ENCODE results near the gene FAM156B. TPM values are rescaled to one million over a fixed set of nuclear protein-coding genes. Genes with fewer than 3 reads are reported as not detected.
"Not testable (repeated sequence)": the region's sequence is repeated elsewhere in the genome, so short reads cannot be mapped to it uniquely, and the experiment has no call there.

Gene FAM156B
- total RNA-seq, 1 experiment from 2014 or later: 21.8 TPM

- POLR2A ChIA-PET (ENCODE audit: low non-redundant PET); H3K4me3 ChIP-seq (ENCODE audit: low read depth, low read length, poor library complexity, severe bottlenecking); H3K27me3 ChIP-seq (replicated peaks; ENCODE audit: insufficient read depth, low read depth, low read length, poor library complexity); H3K4me1 ChIP-seq (ENCODE audit: insufficient read depth, low read length, poor library complexity, severe bottlenecking); DNase-seq (ENCODE audit: low spot score); BruUV-seq (replicated peaks); intact Hi-C loops (cut with micrococcal nuclease; ENCODE audit: unreplicated experiment); H3K36me3 ChIP-seq (ENCODE audit: insufficient read depth, low read length, poor library complexity, severe bottlenecking); CTCF ChIA-PET; H3K9me3 ChIP-seq (ENCODE audit: low read depth, low read length, poor library complexity, severe bottlenecking); H3K27ac ChIP-seq (ENCODE audit: low read depth, low read length, poor library complexity, severe bottlenecking): not testable (repeated sequence)
Observed at GRCh38 chrX:52906072-52906471, 8.9 kb downstream of the FAM156B start.

DNA sequence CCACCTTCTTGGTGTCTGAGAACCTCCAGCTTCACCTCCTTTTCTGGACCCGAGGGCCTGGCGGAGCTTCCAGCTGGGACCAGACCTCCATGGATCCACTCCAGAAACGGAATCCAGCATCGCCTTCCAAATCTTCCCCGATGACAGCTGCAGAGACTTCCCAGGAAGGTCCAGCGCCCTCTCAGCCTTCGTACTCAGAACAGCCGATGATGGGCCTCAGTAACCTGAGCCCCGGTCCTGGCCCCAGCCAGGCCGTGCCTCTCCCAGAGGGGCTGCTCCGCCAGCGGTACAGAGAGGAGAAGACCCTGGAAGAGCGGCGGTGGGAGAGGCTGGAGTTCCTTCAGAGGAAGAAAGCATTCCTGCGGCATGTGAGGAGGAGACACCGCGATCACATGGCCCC is 10.0 kb downstream of the FAM156B start:
- POLR2A ChIA-PET (ENCODE audit: low non-redundant PET); H3K27ac ChIP-seq (ENCODE audit: low read depth, low read length, poor library complexity, severe bottlenecking); H3K9me3 ChIP-seq (ENCODE audit: low read depth, low read length, poor library complexity, severe bottlenecking); DNase-seq (ENCODE audit: low spot score); CTCF ChIA-PET; BruUV-seq (replicated peaks); H3K4me3 ChIP-seq (ENCODE audit: low read depth, low read length, poor library complexity, severe bottlenecking); intact Hi-C loops (cut with micrococcal nuclease; ENCODE audit: unreplicated experiment); H3K36me3 ChIP-seq (ENCODE audit: insufficient read depth, low read length, poor library complexity, severe bottlenecking); H3K27me3 ChIP-seq (replicated peaks; ENCODE audit: insufficient read depth, low read depth, low read length, poor library complexity); H3K4me1 ChIP-seq (ENCODE audit: insufficient read depth, low read length, poor library complexity, severe bottlenecking): not testable (repeated sequence)

- H3K27ac ChIP-seq (ENCODE audit: low read depth, low read length, poor library complexity, severe bottlenecking); DNase-seq (ENCODE audit: low spot score); H3K27me3 ChIP-seq (replicated peaks; ENCODE audit: insufficient read depth, low read depth, low read length, poor library complexity); intact Hi-C loops (cut with micrococcal nuclease; ENCODE audit: unreplicated experiment); H3K9me3 ChIP-seq (ENCODE audit: low read depth, low read length, poor library complexity, severe bottlenecking); H3K4me1 ChIP-seq (ENCODE audit: insufficient read depth, low read length, poor library complexity, severe bottlenecking); CTCF ChIA-PET; POLR2A ChIA-PET (ENCODE audit: low non-redundant PET); BruUV-seq (replicated peaks); H3K36me3 ChIP-seq (ENCODE audit: insufficient read depth, low read length, poor library complexity, severe bottlenecking); H3K4me3 ChIP-seq (ENCODE audit: low read depth, low read length, poor library complexity, severe bottlenecking): not testable (repeated sequence)
Observed at GRCh38 chrX:52907900-52908299, 10.8 kb downstream of the FAM156B start.

GRCh38 chrX:52909313-52909969 is 12.3 kb downstream of the FAM156B start:
- H3K27me3 ChIP-seq (replicated peaks; ENCODE audit: insufficient read depth, low read depth, low read length, poor library complexity); H3K4me1 ChIP-seq (ENCODE audit: insufficient read depth, low read length, poor library complexity, severe bottlenecking); H3K4me3 ChIP-seq (ENCODE audit: low read depth, low read length, poor library complexity, severe bottlenecking); CTCF ChIA-PET; POLR2A ChIA-PET (ENCODE audit: low non-redundant PET); H3K27ac ChIP-seq (ENCODE audit: low read depth, low read length, poor library complexity, severe bottlenecking); DNase-seq (ENCODE audit: low spot score); H3K9me3 ChIP-seq (ENCODE audit: low read depth, low read length, poor library complexity, severe bottlenecking); BruUV-seq (replicated peaks); H3K36me3 ChIP-seq (ENCODE audit: insufficient read depth, low read length, poor library complexity, severe bottlenecking); intact Hi-C loops (cut with micrococcal nuclease; ENCODE audit: unreplicated experiment): not testable (repeated sequence)

DNA sequence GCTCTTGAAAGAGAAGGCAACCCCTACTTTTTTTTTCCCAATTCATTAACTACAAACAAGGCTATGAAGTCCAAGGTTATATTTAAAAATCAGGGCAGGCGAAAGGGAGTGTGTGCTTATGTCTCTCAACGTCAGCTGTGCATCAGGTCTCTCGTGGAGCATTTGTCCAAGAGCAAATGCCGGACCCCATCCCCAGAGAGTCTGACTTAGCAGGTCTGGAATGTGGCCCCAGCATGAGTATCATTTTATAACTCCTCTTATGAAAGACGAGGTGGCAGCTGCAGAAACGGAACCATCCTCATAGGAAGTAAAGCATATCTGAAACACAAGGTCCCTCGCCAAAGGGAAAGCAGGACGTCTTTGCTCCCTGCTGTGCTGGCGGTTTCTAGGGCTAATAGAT is 16.6 kb downstream of the FAM156B start:
- H3K36me3 ChIP-seq (ENCODE audit: insufficient read depth, low read length, poor library complexity, severe bottlenecking); DNase-seq (ENCODE audit: low spot score); H3K27ac ChIP-seq (ENCODE audit: low read depth, low read length, poor library complexity, severe bottlenecking); H3K4me3 ChIP-seq (ENCODE audit: low read depth, low read length, poor library complexity, severe bottlenecking); CTCF ChIA-PET; H3K27me3 ChIP-seq (replicated peaks; ENCODE audit: insufficient read depth, low read depth, low read length, poor library complexity); H3K9me3 ChIP-seq (ENCODE audit: low read depth, low read length, poor library complexity, severe bottlenecking); BruUV-seq (replicated peaks); POLR2A ChIA-PET (ENCODE audit: low non-redundant PET); H3K4me1 ChIP-seq (ENCODE audit: insufficient read depth, low read length, poor library complexity, severe bottlenecking); intact Hi-C loops (cut with micrococcal nuclease; ENCODE audit: unreplicated experiment): not testable (repeated sequence)

GRCh38 chrX:52914704-52915103 is 17.6 kb downstream of the FAM156B start:
- H3K9me3 ChIP-seq (ENCODE audit: low read depth, low read length, poor library complexity, severe bottlenecking); H3K36me3 ChIP-seq (ENCODE audit: insufficient read depth, low read length, poor library complexity, severe bottlenecking); H3K4me1 ChIP-seq (ENCODE audit: insufficient read depth, low read length, poor library complexity, severe bottlenecking); DNase-seq (ENCODE audit: low spot score); BruUV-seq (replicated peaks); POLR2A ChIA-PET (ENCODE audit: low non-redundant PET); intact Hi-C loops (cut with micrococcal nuclease; ENCODE audit: unreplicated experiment); H3K4me3 ChIP-seq (ENCODE audit: low read depth, low read length, poor library complexity, severe bottlenecking); H3K27ac ChIP-seq (ENCODE audit: low read depth, low read length, poor library complexity, severe bottlenecking); CTCF ChIA-PET; H3K27me3 ChIP-seq (replicated peaks; ENCODE audit: insufficient read depth, low read depth, low read length, poor library complexity): not testable (repeated sequence)
